GM21390 (cell line): ENCODE results near the gene IFI6.
"Not testable (repeated sequence)": the region's sequence is repeated elsewhere in the genome, so short reads cannot be mapped to it uniquely, and the experiment has no call there.

Experiments
- ATAC-seq: cut with Tn5 transposase; IDR thresholded peaks from one replicate; pipeline ENCODE4 v1.9.1; 2021; ENCODE audit not compliant: unreplicated experiment

Gene IFI6

DNA sequence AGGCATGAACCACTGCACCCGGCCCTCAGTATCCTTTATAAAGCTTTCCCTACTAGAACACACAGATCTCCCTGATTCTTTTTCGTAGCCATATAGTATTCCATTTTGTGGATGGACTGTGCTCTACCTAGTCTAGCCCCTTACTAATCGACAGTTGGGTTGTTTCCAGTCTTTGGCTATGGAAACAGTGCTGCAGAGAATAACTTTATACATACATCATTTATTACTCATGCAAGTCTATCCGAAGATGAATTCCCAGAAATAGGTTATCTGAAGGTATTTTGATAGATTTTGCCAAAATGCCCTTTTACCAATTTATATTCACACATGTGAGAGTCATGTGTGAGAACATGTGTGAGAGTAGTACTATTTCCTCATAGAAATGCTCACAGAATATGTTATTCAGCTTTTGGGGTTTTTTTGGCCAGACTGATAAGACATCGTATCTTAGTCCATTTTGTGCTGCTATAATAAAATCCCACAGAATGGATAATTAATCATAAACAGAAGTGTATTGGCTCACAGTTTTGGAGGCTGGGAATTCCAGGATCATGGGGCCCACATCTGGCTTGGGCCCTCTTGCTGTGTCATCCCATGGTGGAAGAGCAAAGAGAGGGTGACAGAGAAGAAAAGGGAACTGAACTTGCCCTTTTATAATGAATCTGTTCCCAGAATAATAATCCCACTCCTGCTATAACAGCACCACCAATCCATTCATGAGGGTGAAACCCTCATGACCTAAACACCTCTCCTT, 19.7 kb downstream of the IFI6 start:
- no peak for ATAC-seq

DNA sequence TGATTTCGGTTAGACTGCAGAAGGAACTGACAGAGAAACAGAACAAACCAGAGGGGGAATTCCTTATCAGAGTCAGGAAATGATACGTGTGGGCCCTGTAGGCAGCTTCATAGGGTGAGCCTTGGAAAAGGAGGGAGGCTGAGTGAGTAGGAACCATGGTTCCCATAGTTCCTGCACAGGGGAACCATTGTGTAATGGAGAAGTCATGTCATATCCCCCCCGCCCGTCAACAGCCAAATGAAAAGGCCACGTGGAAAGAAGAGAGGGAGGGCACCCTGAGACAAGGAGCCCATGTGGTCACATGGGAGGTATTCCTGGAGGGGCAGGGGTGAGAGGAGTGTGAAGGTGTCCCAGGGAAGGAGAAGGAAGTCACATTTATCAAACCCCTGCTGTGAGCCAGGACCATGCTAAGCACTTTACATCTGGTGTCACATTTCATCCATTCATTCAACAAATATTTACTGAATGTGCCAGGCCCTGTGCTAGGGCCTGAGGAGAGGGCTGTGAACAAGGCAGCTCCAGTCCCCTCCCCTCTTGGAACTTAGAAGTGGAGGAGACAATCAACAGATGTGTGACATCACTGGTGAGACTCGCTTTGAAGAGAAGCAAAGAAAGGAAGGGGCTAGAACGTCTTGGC, 21.3 kb downstream of the IFI6 start:
- ATAC-seq, result no peak

DNA sequence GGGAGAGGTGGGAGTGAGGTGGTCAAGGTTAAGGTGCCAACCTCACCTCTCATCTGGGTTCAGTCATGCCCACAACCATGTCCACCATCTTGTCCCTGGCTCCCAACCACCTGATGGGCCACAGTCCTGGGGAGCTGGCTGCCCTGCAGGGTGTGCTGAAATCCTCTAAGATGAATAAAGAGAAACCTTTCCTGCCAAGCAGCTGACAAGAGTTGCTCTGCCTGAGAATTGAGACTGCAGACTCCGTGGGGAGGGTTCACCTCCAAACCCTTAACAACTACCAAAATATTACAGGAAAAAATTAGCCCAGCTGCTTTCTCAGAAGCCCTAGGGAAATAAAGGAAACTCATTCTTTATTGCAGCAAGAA, 21.8 kb downstream of the IFI6 start:
- ATAC-seq, result no peak

DNA sequence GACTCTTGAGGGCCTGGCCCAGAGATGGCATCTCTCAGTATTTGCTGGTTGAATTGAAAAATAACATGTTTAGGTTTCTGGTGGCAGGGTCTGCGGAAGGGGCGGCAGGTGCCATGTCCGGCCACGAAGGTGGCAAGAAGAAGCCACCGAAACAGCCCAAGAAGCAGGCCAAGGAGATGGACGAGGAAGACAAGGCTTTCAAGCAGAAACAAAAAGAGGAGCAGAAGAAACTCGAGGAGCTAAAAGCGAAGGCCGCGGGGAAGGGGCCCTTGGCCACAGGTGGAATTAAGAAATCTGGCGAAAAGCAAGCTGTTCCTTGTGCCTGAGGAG, 22.7 kb downstream of the IFI6 start:
- ATAC-seq, result no peak

DNA sequence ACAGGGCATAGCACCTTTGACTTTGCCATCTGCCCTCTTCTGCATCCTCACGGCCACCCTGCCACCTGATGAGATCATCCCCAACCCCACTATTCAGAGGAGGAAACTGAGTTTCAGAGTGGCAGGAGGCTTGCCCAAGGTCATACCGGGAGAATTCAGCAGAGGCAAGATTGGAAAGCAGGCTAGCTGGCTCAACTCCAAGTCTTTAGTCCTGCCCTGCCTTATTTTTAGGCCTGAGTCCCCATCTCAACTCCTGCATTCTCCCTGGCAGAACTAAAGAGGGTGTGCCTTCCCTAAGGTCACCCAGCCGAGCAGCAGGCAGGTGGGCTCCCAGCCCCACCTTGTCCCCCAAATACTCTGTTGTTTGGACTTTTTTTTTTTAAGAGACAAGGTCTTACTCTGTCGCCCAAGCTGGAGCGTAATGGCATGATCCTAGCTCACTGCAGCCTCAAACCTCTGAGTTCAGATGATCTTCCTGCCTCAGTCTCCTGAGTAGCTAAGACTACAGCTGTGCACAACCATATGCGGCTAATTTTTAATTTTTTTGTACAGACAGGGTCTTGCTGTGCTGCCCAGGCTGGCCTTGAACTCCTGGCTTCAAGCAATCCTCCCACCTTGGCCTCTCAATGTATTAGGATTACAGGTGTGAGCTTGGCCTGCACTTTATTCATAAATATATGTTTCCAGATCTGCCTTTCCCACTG, 23.2 kb downstream of the IFI6 start:
- no peak for ATAC-seq

DNA sequence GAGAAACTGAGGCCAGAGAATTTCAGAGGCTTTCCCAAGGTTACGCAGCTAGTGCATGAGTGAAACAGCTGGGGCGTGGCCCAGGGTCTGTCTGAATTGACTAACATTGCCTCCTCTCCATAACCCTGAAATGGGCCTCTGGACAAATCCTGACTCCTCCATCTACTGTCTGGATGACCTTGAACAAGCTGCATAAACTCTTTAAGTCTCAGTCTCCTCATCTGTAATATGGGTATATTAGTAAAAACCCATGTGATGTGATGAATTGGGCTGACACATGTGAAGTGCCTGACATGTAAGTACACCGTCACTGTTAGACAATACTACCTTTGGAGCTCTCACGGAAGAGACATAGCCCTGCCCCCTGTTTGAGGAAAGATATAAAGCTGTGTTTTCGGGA, 24.7 kb downstream of the IFI6 start:
- ATAC-seq, result no peak

DNA sequence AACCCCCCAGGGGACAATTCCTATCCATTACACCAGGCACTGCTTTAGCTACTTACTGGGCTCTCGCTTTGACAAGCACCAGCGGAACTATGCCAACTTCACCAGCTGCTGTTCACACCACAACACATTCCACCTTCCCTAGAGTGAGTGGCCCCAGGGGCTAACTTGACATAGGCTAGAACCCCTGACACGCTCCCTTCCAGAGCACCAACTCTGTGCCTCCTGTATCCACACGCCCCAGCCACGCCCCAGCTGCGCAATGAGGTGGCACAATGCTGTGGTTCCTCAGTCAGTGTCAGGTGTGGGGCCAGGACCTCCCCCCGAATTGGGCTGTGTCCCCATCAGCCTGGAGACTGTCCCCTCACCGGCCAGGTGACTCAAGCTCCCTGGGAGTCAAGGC, 25.3 kb downstream of the IFI6 start:
- ATAC-seq, result no peak

DNA sequence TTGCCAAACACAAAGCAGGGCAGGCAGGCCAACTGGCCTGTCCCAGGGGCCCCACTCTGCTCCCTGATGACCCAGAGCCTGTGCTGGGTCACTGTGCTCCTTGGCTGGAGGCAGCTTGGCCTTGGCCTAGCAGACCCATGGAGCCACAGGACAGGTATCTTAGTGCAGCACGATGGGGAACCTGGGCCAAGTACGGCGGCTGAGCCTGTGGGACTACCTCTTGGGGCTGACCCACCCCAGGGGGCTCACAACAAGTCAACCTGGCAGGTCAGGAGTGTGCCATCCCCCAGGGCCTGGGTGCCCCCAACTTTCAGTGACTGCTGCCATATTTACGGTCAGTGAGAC, 26.9 kb downstream of the IFI6 start:
- no peak for ATAC-seq

DNA sequence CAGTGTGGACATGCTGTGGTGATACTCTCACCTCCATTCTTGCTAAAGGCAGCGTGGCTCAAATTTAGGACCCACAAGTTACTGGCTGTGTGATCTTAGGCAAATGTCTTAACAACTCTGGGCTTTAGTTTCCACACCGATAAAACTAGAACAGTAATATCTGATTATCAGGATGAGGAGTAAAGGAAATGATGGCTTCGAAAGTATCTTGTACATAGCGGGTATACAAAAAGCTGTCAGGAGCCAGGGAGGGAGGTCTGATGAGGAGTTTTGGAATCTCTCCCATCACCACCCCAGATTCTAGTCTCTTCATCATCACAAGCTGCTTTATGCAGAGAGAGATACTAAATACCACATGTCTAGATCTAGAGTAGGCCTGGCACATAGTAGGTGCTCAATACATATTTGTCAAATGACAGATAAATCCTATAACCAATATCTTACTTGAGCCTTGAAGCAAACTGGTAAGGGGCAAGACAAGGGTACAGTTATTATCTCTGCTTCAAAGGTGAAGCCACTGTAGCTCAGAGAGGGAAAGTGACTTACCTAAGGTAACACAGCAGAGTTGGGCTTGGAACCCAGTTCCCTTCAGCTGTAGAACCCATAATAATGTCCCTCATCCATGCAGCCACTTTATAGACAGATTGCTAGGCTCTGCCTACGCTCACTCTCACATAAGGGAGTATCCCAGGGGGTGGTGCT, 27.5 kb downstream of the IFI6 start:
- ATAC-seq, result no peak

DNA sequence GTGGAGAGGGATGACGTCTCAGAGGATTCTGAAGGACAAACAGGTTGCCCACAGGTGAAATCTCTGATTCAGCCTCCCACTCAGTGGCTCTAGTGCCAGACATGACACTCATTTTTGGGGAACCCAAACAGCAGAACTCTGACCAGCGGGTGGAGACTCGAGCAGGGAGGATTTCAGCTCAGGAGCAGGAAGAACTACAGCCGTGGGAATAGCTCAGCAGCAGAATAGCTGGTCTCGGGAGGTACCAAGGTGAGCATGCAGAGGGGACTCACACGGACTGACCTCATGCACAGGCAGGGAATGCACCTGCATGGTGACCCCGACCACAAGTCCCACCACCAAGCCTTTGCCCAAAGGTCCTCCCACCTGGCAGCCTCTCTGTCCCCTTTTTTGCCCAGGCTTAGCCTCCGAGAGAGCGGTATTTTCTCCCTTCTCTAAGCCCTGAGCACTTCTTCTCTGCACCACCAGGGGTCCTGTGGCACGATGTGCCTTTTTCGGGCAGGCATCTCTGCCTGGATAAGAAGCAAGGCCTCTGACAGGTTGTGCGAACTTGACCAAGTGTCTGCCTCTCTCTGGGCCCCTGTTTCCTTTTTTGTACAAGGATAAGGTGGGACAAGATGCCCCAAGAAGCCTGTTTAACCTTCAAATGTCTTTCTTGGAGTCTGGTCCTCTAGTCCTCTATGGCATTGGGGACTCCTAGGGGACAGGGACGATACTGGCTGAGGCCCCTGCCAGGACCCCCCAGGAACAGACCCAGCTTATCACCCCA, 28.2 kb downstream of the IFI6 start:
- ATAC-seq, result no peak

DNA sequence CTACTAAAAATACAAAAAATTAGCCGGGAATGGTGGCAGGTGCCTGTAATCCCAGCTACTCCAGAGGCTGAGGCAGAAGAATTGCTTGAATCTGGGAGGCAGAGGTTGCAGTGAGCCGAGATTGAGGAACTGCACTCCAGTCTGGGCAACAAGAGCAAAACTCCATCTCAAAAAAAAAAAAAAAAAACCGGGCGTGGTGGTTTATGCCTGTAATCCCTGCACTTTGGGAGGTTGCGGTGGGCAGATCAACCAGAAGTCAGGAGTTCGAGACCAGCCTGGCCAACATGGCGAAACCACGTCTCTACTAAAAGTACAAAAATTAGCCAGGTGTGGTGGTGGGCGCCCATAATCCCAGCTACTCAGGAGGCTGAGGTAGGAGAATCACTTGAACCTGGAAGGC, 31.5 kb downstream of the IFI6 start:
- not testable (repeated sequence) for ATAC-seq

DNA sequence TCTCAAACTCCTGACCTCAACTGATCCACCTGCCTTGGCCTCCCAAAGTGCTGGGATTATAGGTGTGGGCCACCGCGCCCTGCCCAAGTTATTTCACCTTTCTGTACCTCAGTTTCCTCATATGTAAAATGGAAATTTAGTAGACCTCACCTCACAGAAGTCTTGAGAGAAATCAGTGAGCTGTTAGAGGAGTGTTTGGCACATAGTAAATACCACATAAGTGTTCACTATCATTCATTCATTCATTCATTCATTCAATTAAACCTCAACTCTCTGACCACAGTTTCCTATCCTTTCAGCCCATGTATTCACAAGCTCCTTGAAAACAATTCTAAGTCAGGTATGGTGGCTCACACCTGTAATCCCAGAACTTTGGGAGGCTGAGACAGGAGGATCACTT, 33.2 kb downstream of the IFI6 start:
- no peak for ATAC-seq

DNA sequence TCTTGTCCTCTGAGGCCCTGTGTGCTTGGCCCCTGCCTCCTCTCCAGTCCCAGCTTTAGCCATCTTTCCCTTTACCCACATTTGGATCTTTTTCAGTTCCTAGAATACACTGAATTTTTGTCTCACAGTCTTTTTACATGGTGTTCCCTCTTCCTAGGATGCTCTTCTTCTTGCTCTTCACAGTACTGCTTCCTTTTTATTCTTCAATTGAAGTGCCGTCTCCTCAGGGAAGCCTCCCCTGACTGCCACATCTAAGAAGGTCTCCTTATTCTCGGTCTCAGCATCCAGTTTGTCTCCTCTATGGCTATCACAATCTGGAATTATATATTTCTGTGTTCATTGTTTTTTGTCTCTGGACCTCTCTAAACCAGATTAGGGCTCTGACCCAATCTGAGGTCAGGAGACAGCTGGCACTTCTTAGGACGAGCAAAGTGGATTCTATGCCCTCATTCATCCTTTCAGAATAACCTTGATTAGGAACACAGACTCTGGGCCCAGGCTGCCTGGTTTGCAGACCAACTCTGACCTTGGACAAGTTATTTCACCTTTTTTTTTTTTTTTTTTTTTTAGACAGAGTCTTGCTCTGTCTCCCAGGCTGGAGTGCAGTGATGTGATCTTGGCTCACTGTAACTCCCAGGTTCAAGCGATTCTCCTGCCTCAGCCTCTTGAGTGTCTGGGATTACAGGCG, 33.8 kb downstream of the IFI6 start:
- no peak for ATAC-seq

DNA sequence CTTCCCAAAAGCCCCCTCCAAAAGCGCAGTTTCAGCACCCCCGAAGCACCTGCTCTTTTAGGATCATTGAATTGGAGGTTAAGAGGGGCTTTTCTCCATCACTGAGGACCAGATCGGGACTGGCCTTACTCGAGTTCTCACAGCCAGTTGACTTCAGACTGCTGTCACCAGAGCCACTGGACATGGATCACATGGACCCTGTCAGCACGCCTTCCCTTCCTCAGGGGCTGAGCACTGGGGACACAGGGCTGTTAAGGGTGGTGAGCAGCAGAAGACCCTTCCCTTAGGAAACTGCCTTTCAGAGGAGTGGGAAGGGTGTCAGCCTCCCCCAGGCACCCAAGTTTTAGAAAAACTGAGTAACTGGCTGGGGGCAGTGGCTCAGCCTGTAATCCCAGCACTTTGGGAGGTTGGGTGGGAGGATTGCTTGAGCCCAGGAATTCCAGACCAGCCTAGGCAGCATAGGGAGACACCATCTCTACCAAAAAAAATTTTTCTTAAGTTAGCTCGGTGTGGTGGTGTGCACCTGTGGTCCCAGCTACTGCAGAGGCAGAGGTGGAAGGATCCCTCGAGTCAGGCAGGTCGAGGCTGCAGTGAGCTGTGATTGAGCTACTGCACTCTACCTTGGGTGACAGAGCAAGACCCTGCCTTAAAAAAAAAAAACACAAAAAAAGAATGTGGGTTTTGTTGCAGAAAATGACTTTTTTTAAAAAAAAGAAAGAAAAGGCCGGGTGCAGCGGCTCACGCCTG, 36.4 kb downstream of the IFI6 start:
- no peak for ATAC-seq

DNA sequence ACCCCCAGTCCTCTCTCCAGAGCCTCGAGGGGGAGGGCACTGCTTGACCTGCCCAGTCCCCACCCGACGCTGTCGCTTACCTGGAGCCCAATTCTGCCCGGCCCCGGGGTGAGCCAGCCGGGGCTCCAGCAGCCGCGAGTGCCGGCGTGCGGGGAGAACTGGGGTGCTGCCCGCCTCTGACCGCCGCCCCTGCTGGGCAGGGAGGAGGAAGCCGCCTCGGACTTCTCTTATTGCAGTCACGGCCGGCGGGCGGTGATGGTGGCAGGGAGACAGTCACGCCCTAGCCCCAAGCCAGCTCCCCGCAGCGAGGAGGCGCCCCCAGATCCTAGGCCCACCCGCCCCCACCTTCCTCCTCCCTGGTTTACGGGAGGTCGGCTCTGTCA, 37.0 kb downstream of the IFI6 start, which contains the start of gene FGR:
TSS of gene FGR (minus strand) at position 201 of the 383 bp plus-strand sequence. CDS start 11,269 bp downstream, outside the sequence.
- ATAC-seq, result no peak

DNA sequence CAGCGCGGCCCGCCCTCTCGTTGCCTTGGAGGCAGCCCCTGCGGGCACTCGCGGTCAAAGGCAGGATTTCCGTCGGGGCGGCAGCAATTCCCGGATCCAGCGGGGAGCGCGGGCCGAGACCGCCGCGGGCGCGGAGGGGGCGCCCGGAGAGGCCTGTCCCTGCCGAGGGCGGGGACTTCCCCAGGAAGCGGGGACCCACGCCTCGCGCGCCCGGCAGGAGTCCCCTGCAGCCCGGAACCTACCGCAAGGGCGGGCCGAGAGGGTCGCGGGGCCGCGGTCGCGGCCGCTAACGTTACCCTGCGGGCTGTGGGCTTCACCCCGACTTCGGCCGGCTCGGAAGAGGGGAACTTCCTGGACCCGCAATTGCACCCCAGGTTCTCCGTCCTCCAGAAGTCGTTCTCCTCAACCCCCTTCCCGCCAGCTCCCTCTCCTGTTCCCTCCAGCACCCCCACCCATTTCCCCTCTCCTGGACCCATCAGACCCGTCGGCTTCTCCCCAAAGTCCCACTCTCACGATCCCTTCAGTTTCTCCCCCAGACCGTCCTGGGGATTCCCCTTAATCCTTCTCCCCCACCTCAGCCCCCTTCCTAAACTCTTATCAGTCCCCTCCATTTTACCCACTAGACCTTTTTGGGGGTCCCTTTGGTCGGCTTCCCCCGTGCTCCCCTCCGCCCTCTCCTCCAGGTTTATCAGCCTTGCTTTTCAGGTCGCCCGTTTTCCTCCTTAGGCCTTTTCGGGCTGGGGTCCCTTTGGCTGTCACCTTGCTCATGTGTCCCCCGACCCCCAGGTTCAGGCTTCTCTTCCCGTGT, 37.6 kb downstream of the IFI6 start:
- ATAC-seq, result no peak

DNA sequence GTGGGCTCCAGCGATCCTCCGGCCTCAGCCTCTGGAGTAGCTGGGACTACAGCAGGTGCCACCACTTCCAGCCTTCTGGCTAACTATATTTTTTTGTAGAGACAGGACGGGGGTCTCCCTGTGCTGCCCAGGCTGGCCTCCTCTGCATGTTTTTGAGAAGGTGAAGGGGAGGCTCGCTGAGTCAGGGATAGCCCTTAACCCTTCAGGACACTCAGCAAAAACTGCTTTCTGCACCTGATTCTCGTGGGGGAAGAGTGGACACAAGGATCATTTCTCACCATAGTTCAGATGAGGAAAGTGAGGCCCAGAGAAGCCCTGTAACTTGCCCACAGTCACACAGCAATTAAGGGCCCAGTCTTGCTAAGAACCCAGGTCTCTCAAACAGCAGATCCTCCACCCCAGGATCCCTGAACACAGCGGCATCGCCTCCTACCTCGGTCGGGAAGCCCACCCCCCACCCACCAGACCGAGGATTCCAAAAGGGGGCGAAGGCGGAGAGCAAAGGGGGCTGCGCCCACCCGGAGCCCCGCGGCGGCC, 38.3 kb downstream of the IFI6 start:
- no peak for ATAC-seq

DNA sequence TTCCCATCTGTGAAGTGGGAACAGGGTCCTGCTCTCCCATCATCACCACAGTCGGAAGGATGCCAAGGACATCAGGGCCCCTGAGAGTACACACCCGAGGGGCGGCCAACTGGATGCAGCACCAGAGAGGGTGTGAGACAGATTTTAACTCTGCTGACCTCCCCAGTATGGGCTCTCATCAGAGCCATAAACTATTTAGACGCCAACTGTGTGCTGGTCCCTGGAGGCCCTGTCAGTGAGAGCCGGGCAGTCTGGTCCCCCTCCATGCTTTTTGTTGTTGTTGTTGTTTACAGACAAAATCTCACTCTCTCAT, 38.7 kb downstream of the IFI6 start:
- ATAC-seq, result no peak
